ENCODE results near the gene ZFAND3. TPM values are rescaled to one million over a fixed set of nuclear protein-coding genes. Genes with fewer than 3 reads are reported as not detected.

The ZFAND3 gene
- total and polyA plus RNA-seq, 2 of the 4 experiments (the other 2 are of a cell fraction), result 10.9 to 26.7 TPM

DNA sequence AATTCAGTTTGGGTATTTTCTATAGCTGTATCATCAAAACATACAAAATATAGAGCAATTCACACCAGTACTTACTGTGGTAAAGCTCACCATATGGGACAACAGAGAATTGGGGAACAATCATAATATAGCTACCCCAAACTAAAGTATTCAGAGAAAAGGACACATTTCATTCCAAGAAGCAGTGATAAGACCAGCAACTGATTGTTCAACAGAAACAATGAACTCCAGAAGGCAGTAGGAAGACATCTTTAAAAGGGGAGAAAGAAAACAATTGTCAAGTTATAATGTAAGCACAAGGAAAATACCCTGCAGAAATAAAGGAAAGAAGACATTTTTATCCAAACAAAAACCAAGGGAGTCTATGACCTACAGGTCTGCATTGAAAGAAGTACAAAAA lies 210.9 kb downstream of the ZFAND3 start:
- Histone ChIP-seq H3K14ac (replicated peaks; ENCODE audit: low read depth, low read length) (no peak overlapping the region), H4K8ac (ENCODE audit: low read depth in 2 of 2, low read length in 2 of 2) (no peak overlapping the region), H3K79me1 (ENCODE audit: low read depth in 1 of 2, low read length in 2 of 2) (peaks cover 21 to 70% of the 10 kb centered on the region in 2 experiments), H3K23ac (ENCODE audit: low read depth, low read length) (no peak overlapping the region), H3K4me2 (ENCODE audit: low read depth, low read length) (no peak overlapping the region), H2AK9ac (replicated peaks; ENCODE audit: low read depth, low read length, poor library complexity) (no peak overlapping the region), H3K9me3 (ENCODE audit: control insufficient read depth, insufficient read depth, low read length) (no peaks in the 10 kb centered on the region), H3K27me3 (ENCODE audit: control insufficient read depth, insufficient read depth, low read length) (no peaks in the 10 kb centered on the region), H2AFZ (replicated peaks; ENCODE audit: low read length, poor library complexity) (no peak overlapping the region), H2AK5ac (ENCODE audit: low read depth, low read length) (no peak overlapping the region), H3K4me3 (ENCODE audit: insufficient read depth, low read depth, low read length) (no peak overlapping the region), H2BK15ac (ENCODE audit: low read depth, low read length) (no peak overlapping the region), H2BK20ac (ENCODE audit: low read depth, low read length) (no peak overlapping the region), H3K4ac (ENCODE audit: low read depth, low read length) (no peak overlapping the region), H2BK5ac (ENCODE audit: low read depth, low read length, poor library complexity, severe bottlenecking) (no peak overlapping the region), H4K5ac (ENCODE audit: low read depth, low read length) (no peak overlapping the region), H3K9ac (ENCODE audit: low read depth, low read length) (no peak overlapping the region), H3K27ac (ENCODE audit: insufficient read depth, low read length) (no peak overlapping the region), H2BK120ac (ENCODE audit: low read depth, low read length) (no peak overlapping the region), H4K20me1 (ENCODE audit: insufficient read depth, low read length) (peaks cover 57% of the 10 kb centered on the region), H3K18ac (ENCODE audit: low read depth, low read length) (no peak overlapping the region), H3K4me1 (ENCODE audit: control insufficient read depth, insufficient read depth, low read length) (peaks cover 2% of the 10 kb centered on the region; the same call in 1 of the 2 replicates), H3K56ac (ENCODE audit: extremely low read depth, insufficient read depth, low read length) (no peak overlapping the region), H3K9me1 (ENCODE audit: insufficient read depth, low read length) (no peaks in the 10 kb centered on the region), H3K36me3 (ENCODE audit: control insufficient read depth, insufficient read depth, low read length) (no peaks in the 10 kb centered on the region), H4K91ac (ENCODE audit: insufficient read depth, low read depth, low read length) (no peak overlapping the region)
- DNase-seq (no peak), ATAC-seq (ENCODE audit: low read depth) (no peak)
- intact Hi-C loops (cut with micrococcal nuclease), result loop anchor here (5.0 to 10.0 kb wide), 2 partner anchors 114 to 642 kb away; no protein-coding TSS in a partner anchor
- dilution Hi-C loops (cut with HindIII; ENCODE audit: low sequenced_read_pairs, unreplicated experiment), result no loop called here
- TF ChIP-seq RAD21 (IDR thresholded peaks at IDR 0.05; ENCODE audit: low read length) (no peak), RCOR1 (IDR thresholded peaks at IDR 0.05; ENCODE audit: insufficient replicate concordance, low read length) (no peak), SMC3 (IDR thresholded peaks at IDR 0.05; ENCODE audit: low read depth, low read length) (no peak), FOS (IDR thresholded peaks at IDR 0.05; ENCODE audit: low read depth, low read length) (no peak), MAZ (IDR thresholded peaks at IDR 0.05; ENCODE audit: borderline replicate concordance, low read depth, low read length) (no peak), BHLHE40 (IDR thresholded peaks at IDR 0.05; ENCODE audit: low read depth, low read length) (no peak)
- in situ Hi-C loops (cut with MboI; ENCODE audit: low sequenced_read_pairs), result no loop called here
- POLR2A ChIA-PET (ENCODE audit: unreplicated experiment), result no interaction called here
- BruUV-seq (replicated peaks), result no TSS peak
- CTCF ChIA-PET, result no interaction called here

Data from IMR-90 (cell line).